GM12878 (cell line): ENCODE data around the gene FNTB. TPM values are rescaled to one million over a fixed set of nuclear protein-coding genes. Genes with fewer than 3 reads are reported as not detected.

ENCODE experiments used
- ATAC-seq: fragments of 200-7000 bp; cut with Tn5 transposase; 3 replicates; pipeline ENCODE4 v1.9.1; 2020; ENCODE audit warnings: mild to moderate bottlenecking, moderate library complexity
- BruUV-seq: library from RNA; stranded (reverse); fragments of 400-500 nt; replicated peaks from 2 replicates; lab custom pipeline; 2021; lab: Mats Ljungman, UMichigan
- CTCF ChIA-PET: fragments of 300-600 bp; sonication (Branson Sonifier 250); formaldehyde crosslinking; extraction: SDS; loops from one replicate; lab custom pipeline; 2021; ENCODE audit warnings: inconsistent platforms; lab: Yijun Ruan, JAX
- POLR2A ChIA-PET: fragments of 350-600 bp; formaldehyde crosslinking; extraction: SDS; loops from one replicate; lab custom pipeline; 2021; ENCODE audit warnings: inconsistent platforms; lab: Charles Lee
- RAD21 ChIA-PET: fragments of 300-600 bp; sonication (Branson Sonifier 250); formaldehyde crosslinking; loops from one replicate; lab custom pipeline; 2023; ENCODE audit warnings: antibody characterized with exemption; ENCODE audit not compliant: unreplicated experiment; lab: Charles Lee
- SMC1A ChIA-PET: fragments of 300-600 bp; sonication (Branson Sonifier 250); formaldehyde crosslinking; loops from one replicate; lab custom pipeline; 2023; ENCODE audit not compliant: unreplicated experiment, uncharacterized antibody; lab: Charles Lee
- DNase-seq: peaks from one replicate; pipeline ENCODE4 v3.0.0-alpha.2; 2011; ENCODE audit warnings: low read depth, low spot score
- FAIRE-seq: peaks from 3 replicates; lab custom pipeline; 2011; peaks lifted over from hg19 to GRCh38; lab: Jason Lieb, UNC
- H2AFZ ChIP-seq: 2 replicates; pipeline ENCODE4 v1.6.0; 2011; ENCODE audit warnings: low read depth, low read length, control low read depth; ENCODE audit not compliant: control insufficient read depth
- H3K27ac ChIP-seq: 2 replicates; pipeline ENCODE4 v1.5.1; 2011; ENCODE audit warnings: control low read depth; ENCODE audit not compliant: control insufficient read depth, insufficient read depth
- H3K27me3 ChIP-seq, 2 experiments: replicated peaks in 1 of 2; 2 replicates each; pipeline versions ENCODE4 v1.6.0 to v1.6.1; 2011; ENCODE audit warnings: low read length in 1 of 2; ENCODE audit not compliant: control insufficient read depth in 2 of 2, insufficient read depth in 2 of 2
- H3K36me3 ChIP-seq, 2 experiments: 2 replicates each; pipeline ENCODE4 v1.5.1; 2011; ENCODE audit warnings: low read length in 1 of 2; ENCODE audit not compliant: control insufficient read depth in 2 of 2, insufficient read depth in 2 of 2
- H3K4me1 ChIP-seq: 2 replicates; pipeline ENCODE4 v1.6.1; 2011; ENCODE audit warnings: mild to moderate bottlenecking, low read length, moderate library complexity, mixed read lengths; ENCODE audit not compliant: control insufficient read depth, insufficient read depth
- H3K4me2 ChIP-seq: 2 replicates; pipeline ENCODE4 v1.6.0; 2011; ENCODE audit warnings: control low read depth; ENCODE audit not compliant: control insufficient read depth, insufficient read depth
- H3K4me3 ChIP-seq: fragments of 200-600 bp; sonication (generic); 2 replicates; pipeline ENCODE4 v1.5.1; 2016
- H3K79me2 ChIP-seq: 2 replicates; pipeline ENCODE4 v1.6.0; 2011; ENCODE audit warnings: low read length; ENCODE audit not compliant: control insufficient read depth, insufficient read depth
- H3K9ac ChIP-seq: 2 replicates; pipeline ENCODE4 v1.8.0; 2011; ENCODE audit warnings: low read length, control low read depth, mixed read lengths; ENCODE audit not compliant: control insufficient read depth, insufficient read depth
- H3K9me3 ChIP-seq: replicated peaks from 3 replicates; pipeline ENCODE4 v1.5.1; 2011; ENCODE audit warnings: mild to moderate bottlenecking, low read length; ENCODE audit not compliant: control insufficient read depth, insufficient read depth
- H4K20me1 ChIP-seq: 2 replicates; pipeline ENCODE4 v1.6.0; 2011; ENCODE audit not compliant: control insufficient read depth, insufficient read depth
- BCL3 ChIP-seq: IDR thresholded peaks from 2 replicates; pipeline ENCODE4 v1.6.1; 2011; ENCODE audit warnings: borderline replicate concordance, low read depth, mild to moderate bottlenecking, moderate library complexity, low read length; ENCODE audit not compliant: insufficient read depth, poor library complexity, severe bottlenecking
- HDGF ChIP-seq: fragments of 450-650 bp; IDR thresholded peaks from 2 replicates; pipeline ENCODE4 v1.6.1; 2016; ENCODE audit warnings: antibody characterized with exemption
- JUNB ChIP-seq: IDR thresholded peaks from 2 replicates; pipeline ENCODE4 v1.6.1; 2016; ENCODE audit warnings: antibody characterized with exemption, mild to moderate bottlenecking
- KAT2A ChIP-seq: conservative IDR thresholded peaks from 2 replicates; pipeline ENCODE4 v1.6.1; 2011; ENCODE audit warnings: low read depth, low read length; ENCODE audit not compliant: control insufficient read depth
- PML ChIP-seq: IDR thresholded peaks from 2 replicates; pipeline ENCODE4 v1.6.1; 2012; ENCODE audit warnings: low read length, inconsistent platforms
- SMARCA5 ChIP-seq: fragments of 450-650 bp; IDR thresholded peaks from 2 replicates; pipeline ENCODE4 v1.6.1; 2017; ENCODE audit warnings: mild to moderate bottlenecking
- WGBS: methylation state at CpG from one replicate; pipeline ENCODE4 v1.1.6; 2016; ENCODE audit warnings: low lambda C conversion rate; ENCODE audit not compliant: insufficient replicate concordance, insufficient coverage; ENCODE audit errors: missing lambda C conversion rate; 5-methylcytosine and 5-hydroxymethylcytosine counted together
- in situ Hi-C: fragments of 300-500 bp; cut with MboI; formaldehyde crosslinking; loops from 9 replicates; pipeline ENCODE4 v1.14.3; 2018; ENCODE audit warnings: mixed read lengths
- intact Hi-C: fragments of 100-400 bp; cut with micrococcal nuclease; formaldehyde crosslinking; loops from one replicate; pipeline ENCODE4 v1.14.2; 2022; ENCODE audit not compliant: unreplicated experiment
- polyA plus RNA-seq, 11 experiments: library from polyadenylated mRNA; depleted of rRNA in 4 of 11; unstranded in 6 of 11; stranded (reverse) in 5 of 11; fragments of >200 nt; fragmentation: Nextera tagmentation in 4 of 11; fragmentation: Illumina TruSeq in 1 of 11; extraction: Ambion mirVana in 4 of 11; extraction: Trizol in 1 of 11; gene quantifications; 1 replicate in 1 of 11; 2 replicates in 10 of 11; pipeline versions ENCODE4 v1.2.1 to v1.2.3, GENCODE V29; 2011 to 2016; ENCODE audit warnings: inconsistent platforms in 2 of 11, missing spikeins in 2 of 11, low read depth in 1 of 11
- total RNA-seq, 4 experiments: library from RNA; depleted of rRNA in 3 of 4; stranded (reverse); fragments of >200 nt in 3 of 4; fragmentation: Illumina TruSeq in 1 of 4; extraction: Trizol in 1 of 4; gene quantifications; 2 replicates each; pipeline versions ENCODE4 v1.2.1 to v1.2.3, GENCODE V29; 2013 to 2021

The FNTB gene
- total and polyA plus RNA-seq, 10 of the 15 experiments (the other 5 are each of a cell fraction or from before 2014, with no cell fraction given), result 10.4 to 25.1 (median 16.7) TPM

DNA sequence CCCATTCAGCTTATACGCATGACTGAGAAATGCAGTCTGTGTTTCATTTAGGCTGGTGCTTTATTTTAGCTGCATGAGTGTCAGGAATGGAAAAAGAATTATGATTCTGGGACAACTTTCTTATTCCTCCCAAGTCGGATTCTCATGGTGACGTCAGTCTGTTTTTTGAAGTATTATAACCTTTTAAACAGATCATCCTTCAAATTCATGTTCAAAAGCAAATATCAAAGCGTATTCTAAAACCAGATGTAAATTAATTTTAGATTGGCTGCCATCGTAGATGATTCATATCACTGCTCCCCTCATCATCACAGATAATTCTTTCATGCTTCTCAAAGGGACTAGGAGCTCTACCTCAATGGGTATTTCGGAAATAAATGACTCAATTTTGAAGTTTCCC, 15.0 kb downstream of the FNTB start:
- Histone ChIP-seq H3K79me2 (peaks cover 45% of the 10 kb centered on the region), H3K4me1 (peaks cover 37% of the 10 kb centered on the region), H2AFZ (no peak overlapping the region), H3K4me2 (no peak overlapping the region), H3K9ac (no peak overlapping the region), H3K36me3 (peaks cover 5 to 9% of the 10 kb centered on the region in 2 experiments; a peak in 3 of 4 replicates), H3K27ac (no peak overlapping the region), H3K27me3 (no peaks in the 10 kb centered on the region), H4K20me1 (no peaks in the 10 kb centered on the region), H3K9me3 (no peaks in the 10 kb centered on the region), H3K4me3 (no peak overlapping the region)
- TF ChIP-seq BCL3 (no peak), SMARCA5 (no peak), JUNB (peak; percentile 61), PML (no peak), HDGF (no peak), KAT2A (no peak)
- in situ Hi-C loops (no loop called here), intact Hi-C loops (no loop called here)
- RAD21 ChIA-PET, result no interaction called here
- FAIRE-seq (no peak), ATAC-seq (no peak), DNase-seq (no peak)
- WGBS, result 98% methylated on average over 6 of the region's 6 CpGs
- SMC1A ChIA-PET, result interaction anchor here (1.1 to 6.6 kb wide), 4 partner anchors 9 to 97 kb away, joined by 3 to 55 read pairs (median 6); partner anchors contain the start of gene FNTB
- BruUV-seq, result no TSS peak
- CTCF ChIA-PET, result interaction anchor here (8.5 kb wide), 1 partner anchor 14 kb away, joined by 67 read pairs; the partner anchor contains the start of gene FNTB
- POLR2A ChIA-PET, result interaction anchor here (0.6 to 1.0 kb wide), 2 partner anchors 12 to 119 kb away, joined by 3 to 7 read pairs; no protein-coding TSS in a partner anchor
